COLO668 (cell line): ENCODE data around the gene HAO1.

ENCODE experiments used
- DNase-seq: peaks from one replicate; lab custom pipeline; 2025; ENCODE audit not compliant: unreplicated experiment; lab: John Stamatoyannopoulos, UW

The HAO1 gene

DNA sequence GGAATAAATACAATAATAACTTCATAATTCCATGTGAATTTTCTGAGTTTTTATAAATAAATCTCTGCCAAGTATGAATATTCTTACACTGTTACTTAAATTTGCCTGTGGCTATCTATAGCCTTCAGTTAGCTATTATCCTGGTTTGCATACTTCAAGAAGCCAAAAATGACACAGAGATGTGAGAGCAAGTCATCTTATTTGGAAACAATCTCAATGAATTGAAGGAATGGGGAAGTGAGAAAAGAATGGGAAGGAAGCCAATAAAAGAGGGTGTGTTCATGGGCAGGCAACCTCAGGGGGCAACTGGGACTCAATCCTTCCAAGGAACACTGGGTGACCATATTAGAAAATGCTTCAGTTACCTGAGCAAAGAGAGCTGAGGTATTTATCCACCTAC is 9.9 kb downstream of the HAO1 start:
- DNase-seq, result no peak

DNA sequence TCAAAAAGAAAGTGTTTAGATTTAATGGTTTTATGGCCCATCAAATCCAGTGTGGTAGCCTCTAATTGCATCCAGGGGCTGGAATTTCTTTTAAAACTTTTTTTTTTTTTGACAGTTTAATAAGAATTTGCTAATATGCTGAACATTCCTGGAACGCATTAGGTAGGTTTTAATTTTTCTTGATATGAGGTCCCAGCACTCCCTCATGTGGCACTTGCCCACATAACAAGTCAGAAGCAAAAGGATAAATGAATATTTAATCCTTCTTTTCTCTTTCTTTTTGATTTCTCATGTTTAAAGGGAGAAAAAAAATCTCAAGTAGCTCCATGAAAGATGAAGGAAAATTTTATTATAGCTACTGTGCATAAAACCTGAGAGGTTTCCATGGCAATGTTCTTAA is 13.5 kb downstream of the HAO1 start:
- DNase-seq, result peak; percentile 10

DNA sequence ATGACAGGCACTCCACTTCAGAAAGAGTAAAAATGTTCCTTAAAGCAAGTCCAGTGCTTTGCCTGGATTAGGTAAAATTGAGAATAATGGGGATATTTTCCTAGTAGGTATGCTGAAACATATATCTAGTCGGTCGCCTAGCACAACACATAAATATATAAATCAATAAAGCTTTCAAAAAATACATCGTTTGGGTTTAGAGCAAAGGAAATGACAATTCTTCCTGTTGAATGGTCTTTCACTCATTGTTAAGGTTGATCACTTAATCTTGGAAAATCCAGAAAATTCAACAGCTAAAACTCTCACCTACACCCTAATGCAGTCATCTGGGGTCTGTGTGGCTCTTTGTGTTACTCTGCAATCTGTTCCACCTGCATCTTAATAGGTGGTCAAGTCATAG is 13.9 kb downstream of the HAO1 start:
- no peak for DNase-seq

DNA sequence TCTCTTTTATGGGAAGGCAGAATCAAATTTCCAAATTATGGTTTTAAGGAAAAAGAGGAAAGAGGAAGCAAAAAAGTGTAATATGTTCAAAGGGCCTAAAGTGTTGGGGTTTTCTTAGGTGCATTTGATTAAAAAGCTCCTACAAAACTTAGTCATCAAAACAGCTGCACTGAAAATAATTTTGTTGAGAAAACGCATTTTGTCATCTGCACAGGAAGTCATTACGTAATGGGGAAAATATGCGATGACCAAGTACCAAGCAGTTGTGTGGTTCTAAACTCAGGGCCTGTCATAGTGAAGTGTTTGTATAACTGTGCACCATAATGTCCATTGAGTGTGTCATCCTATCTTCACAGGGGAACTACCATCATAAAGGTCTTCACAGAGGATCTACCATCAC is 15.6 kb downstream of the HAO1 start:
- no peak for DNase-seq

DNA sequence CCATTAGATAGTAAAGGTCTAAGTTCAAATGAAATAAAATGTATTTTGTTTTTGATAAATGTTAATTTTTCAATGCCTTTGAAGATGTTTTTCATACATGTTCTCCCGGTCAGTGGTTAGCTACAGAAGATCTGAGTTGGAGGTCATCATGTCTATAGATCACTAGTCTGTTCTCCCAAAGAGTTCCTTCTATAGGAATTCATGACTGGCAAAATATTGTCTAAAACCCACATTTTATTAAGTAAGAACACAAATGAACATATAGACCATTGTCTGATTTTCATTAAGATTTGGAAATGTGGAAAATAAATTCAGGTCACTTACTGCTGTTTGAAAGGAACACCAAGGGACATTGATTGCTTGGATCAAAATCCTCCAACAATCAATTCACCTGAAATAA is 23.6 kb downstream of the HAO1 start:
- no peak for DNase-seq

DNA sequence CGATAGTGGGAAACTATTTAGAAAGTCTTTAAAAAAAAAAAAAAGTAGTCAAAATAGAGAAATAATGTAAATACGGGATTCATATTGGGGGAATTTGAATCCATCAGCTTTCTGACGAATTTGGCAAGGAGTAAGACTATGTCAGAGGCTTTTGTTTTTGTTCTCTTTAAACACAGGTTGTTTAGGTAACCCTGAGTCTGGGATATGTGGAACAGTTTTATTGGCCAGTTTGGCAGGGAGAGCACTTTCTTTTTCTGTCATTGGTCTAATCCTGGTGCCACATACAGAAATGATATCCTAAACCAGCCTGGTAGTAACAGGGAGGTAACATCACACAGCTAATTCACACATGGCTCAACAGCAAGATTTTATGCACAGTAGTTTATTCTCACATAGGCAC is 27.7 kb downstream of the HAO1 start:
- no peak for DNase-seq

GRCh38 chr20:7911586-7912330 is 28.5 kb downstream of the HAO1 start:
- DNase-seq, result no peak

DNA sequence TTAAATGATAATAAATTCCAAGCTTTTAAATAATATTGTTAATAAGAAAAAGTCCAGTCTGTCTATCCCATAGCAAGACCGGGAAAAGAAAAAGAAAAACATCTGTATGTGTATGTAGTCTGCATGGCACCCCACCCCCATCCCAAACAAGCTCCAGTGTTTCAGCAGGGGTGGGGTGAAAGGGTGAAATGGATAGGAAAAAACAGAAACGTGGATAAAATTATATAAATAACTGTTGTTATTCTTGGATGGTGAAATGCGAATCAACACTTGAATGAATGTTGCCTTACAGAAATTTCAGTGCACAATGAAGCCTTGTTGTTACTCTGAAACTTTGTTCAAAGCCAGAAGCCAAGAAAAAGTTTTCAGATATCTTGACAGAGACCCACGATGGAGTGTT is 31.4 kb downstream of the HAO1 start:
- no peak for DNase-seq

GRCh38 chr20:7903429-7903828 is 36.8 kb downstream of the HAO1 start:
- no peak for DNase-seq

DNA sequence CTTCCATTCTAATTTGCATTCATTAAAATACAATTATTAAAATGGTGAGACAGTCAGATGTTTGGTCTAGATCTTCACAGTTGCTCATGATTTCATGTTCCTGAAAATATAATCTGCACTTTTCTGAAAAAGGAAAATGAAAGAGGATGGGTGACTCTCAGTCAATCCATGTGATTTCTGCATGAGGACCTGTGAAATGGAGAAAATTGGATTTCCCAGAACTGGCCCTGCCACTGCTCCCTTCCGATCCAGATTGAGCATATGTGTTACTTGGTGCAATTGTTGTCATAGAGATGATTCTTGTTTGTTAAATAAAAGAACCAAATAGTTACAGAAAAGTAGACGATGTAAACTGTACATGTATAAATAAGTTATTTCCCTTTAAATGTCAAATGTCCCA is 37.4 kb downstream of the HAO1 start:
- no peak for DNase-seq

GRCh38 chr20:7897781-7898364 is 42.4 kb downstream of the HAO1 start:
- no peak for DNase-seq

DNA sequence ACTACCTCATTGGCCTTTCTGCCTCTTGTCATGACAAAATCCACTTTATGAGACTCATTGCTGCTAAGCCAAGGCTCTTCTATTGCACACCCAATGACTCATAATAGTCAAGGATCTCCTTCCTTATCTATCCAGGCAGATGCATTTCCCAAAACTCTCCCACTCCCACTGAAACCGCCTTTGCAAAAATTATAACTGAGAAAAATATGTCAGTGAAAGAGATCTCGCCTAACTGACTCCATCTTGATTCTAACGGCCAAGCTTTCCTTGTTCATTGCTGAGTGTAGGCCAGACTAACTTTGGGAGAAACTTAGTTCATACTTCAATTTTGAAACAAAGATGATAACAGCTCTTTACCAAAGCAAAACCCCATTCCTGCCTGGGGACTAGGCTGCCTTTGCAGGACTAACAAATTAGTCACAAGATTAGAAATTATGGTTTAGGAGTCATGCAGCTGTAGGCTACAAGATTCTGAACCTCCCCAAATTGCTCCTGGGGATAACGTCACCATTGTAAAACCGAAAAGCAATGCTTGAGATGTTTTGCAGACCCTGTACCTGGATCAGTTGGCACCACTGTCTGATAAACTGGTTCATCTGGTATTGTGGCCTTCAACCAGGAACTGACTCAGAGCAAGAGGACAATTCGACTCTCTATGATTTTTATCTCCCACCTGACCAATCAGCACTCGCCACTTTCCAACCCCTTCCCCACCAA is 47.1 kb downstream of the HAO1 start:
- DNase-seq, result no peak

DNA sequence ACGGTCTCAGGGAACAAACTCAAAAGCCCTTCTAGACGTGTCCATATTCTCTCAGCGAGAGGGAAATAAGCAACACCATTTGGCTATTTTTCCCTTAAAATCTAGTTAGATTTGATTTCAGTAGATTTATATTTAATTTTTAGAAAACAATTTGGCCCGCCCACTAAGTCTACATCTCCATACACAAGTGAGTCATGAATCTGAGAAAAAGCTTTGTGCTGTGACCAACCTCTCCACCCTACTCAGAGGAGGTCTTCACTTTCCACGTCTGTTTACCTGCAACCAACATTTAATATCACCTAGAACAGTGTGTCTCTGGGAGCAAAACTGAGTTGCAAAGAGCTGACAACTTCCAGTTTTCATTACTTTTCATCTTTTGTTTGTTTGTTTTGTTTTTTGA is 48.6 kb downstream of the HAO1 start:
- DNase-seq, result no peak

- no peak for DNase-seq
Observed at GRCh38 chr20:7889736-7890135, 50.5 kb downstream of the HAO1 start.

DNA sequence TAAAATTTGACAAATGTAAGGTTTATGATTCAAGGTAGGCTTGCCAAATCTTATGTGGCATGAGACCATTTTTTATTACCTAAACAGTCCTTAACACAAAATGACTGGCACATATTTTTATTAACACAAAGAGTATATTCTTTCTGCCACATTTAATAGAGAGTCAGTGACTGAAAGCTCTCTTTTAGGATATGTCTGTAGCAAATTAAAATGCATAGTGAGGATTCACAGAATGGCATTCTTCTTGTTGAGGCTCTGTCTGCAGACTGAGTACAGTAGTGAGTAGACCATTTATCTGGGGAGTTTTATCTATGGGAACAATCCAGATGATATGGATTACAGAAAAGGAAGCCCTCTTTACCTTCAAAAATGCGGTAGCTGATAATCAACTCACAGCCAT is 56.5 kb downstream of the HAO1 start:
- DNase-seq, result no peak

- DNase-seq, result no peak
Observed at GRCh38 chr20:7883309-7883708, 56.9 kb downstream of the HAO1 start.

DNA sequence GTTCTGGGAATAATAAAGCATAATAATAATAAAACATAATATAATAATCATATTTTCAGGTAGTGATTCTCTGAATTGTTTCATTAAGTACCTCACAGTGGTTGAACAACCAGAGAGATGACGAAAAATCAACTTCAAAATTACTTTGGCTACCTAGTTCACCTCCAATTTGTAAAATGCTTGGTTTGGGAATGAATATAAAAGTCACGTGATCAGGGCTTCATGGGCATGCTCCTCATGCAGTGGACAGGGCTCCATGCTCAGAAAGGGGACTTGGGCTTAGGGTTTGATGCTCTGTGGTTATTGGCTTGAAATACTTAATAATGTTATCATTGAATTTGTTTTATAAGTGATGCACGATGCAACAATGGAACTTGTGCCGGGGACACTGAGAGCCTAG is 58.2 kb downstream of the HAO1 start:
- no peak for DNase-seq

GRCh38 chr20:7881551-7881950 is 58.7 kb downstream of the HAO1 start:
- no peak for DNase-seq

GRCh38 chr20:7879883-7880282 is 60.4 kb downstream of the HAO1 start:
- DNase-seq, result peak; percentile 10

DNA sequence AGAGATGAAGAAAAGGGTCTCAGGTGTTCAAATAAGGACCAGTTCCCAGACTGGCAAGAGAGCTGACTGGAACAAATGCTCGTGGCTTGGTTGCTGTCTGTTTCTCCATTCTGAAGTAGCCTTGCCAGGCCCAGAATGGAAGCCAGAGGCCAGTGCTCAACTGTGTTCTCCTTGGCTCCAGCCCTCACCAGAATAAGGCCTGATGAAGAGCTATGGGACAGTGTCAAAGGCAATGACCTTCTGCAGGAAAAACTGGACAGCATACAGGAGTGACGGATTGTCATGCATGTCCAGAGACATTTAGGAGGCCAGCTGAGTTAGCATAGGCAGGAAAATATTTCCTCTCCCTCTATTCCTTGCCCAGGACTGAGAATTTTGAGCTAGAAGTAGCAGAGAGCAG is 72.2 kb downstream of the HAO1 start:
- DNase-seq, result no peak

- DNase-seq, result no peak
Observed at GRCh38 chr20:7866285-7866684, 74.0 kb downstream of the HAO1 start.

GRCh38 chr20:7859356-7859802 is 80.9 kb downstream of the HAO1 start:
- peak; percentile 43 for DNase-seq
